Measurements from ENCODE around the gene ABRACL.

DNA sequence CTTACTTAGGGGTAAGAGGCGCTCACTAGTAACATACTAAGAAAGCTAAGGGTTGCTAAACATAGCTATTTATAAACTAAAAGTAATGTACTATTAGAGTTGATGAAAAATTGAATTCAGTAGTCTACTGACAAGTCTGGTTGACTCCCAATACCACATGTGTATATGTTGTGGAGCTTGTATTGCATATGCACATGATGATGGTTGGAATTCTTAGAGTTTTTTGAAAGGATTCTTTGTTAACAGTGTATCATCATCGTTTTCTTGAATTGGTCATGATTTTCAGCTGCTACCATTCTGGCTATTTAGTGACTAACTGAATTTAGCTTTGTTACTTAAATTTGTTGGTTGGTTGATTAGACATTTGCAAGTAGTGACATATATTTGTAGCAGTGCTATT is 27.2 kb downstream of the ABRACL start:
- TF ChIP-seq, protein P1, sequence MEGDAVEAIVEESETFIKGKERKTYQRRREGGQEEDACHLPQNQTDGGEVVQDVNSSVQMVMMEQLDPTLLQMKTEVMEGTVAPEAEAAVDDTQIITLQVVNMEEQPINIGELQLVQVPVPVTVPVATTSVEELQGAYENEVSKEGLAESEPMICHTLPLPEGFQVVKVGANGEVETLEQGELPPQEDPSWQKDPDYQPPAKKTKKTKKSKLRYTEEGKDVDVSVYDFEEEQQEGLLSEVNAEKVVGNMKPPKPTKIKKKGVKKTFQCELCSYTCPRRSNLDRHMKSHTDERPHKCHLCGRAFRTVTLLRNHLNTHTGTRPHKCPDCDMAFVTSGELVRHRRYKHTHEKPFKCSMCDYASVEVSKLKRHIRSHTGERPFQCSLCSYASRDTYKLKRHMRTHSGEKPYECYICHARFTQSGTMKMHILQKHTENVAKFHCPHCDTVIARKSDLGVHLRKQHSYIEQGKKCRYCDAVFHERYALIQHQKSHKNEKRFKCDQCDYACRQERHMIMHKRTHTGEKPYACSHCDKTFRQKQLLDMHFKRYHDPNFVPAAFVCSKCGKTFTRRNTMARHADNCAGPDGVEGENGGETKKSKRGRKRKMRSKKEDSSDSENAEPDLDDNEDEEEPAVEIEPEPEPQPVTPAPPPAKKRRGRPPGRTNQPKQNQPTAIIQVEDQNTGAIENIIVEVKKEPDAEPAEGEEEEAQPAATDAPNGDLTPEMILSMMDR (IDR thresholded peaks at IDR 0.05), result no peak
- TF ChIP-seq, protein P2, sequence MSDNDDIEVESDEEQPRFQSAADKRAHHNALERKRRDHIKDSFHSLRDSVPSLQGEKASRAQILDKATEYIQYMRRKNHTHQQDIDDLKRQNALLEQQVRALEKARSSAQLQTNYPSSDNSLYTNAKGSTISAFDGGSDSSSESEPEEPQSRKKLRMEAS (CRISPR knock-in tag; IDR thresholded peaks at IDR 0.05), result no peak
- TF ChIP-seq, protein P3, sequence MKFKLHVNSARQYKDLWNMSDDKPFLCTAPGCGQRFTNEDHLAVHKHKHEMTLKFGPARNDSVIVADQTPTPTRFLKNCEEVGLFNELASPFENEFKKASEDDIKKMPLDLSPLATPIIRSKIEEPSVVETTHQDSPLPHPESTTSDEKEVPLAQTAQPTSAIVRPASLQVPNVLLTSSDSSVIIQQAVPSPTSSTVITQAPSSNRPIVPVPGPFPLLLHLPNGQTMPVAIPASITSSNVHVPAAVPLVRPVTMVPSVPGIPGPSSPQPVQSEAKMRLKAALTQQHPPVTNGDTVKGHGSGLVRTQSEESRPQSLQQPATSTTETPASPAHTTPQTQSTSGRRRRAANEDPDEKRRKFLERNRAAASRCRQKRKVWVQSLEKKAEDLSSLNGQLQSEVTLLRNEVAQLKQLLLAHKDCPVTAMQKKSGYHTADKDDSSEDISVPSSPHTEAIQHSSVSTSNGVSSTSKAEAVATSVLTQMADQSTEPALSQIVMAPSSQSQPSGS (CRISPR knock-in tag; IDR thresholded peaks at IDR 0.05; ENCODE audit: borderline replicate concordance, low read depth), result no peak
- TF ChIP-seq, protein P4, sequence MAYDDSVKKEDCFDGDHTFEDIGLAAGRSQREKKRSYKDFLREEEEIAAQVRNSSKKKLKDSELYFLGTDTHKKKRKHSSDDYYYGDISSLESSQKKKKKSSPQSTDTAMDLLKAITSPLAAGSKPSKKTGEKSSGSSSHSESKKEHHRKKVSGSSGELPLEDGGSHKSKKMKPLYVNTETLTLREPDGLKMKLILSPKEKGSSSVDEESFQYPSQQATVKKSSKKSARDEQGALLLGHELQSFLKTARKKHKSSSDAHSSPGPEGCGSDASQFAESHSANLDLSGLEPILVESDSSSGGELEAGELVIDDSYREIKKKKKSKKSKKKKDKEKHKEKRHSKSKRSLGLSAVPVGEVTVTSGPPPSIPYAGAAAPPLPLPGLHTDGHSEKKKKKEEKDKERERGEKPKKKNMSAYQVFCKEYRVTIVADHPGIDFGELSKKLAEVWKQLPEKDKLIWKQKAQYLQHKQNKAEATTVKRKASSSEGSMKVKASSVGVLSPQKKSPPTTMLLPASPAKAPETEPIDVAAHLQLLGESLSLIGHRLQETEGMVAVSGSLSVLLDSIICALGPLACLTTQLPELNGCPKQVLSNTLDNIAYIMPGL (CRISPR knock-in tag; IDR thresholded peaks at IDR 0.05), result no peak
- TF ChIP-seq ZNF232 (CRISPR knock-in tag; IDR thresholded peaks at IDR 0.05) (no peak), ELF4 (CRISPR knock-in tag; IDR thresholded peaks at IDR 0.05; ENCODE audit: low read depth) (no peak), CBFB (CRISPR knock-in tag; IDR thresholded peaks at IDR 0.05; ENCODE audit: low read depth) (no peak), MYBL2 (CRISPR knock-in tag; IDR thresholded peaks at IDR 0.05) (no peak), TEAD4 (CRISPR knock-in tag; IDR thresholded peaks at IDR 0.05) (no peak), JUN (CRISPR knock-in tag; IDR thresholded peaks at IDR 0.05) (no peak)
- TF ChIP-seq, protein P5, sequence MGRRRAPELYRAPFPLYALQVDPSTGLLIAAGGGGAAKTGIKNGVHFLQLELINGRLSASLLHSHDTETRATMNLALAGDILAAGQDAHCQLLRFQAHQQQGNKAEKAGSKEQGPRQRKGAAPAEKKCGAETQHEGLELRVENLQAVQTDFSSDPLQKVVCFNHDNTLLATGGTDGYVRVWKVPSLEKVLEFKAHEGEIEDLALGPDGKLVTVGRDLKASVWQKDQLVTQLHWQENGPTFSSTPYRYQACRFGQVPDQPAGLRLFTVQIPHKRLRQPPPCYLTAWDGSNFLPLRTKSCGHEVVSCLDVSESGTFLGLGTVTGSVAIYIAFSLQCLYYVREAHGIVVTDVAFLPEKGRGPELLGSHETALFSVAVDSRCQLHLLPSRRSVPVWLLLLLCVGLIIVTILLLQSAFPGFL (CRISPR knock-in tag; IDR thresholded peaks at IDR 0.05; ENCODE audit: borderline replicate concordance), result no peak
- TF ChIP-seq, protein P6, sequence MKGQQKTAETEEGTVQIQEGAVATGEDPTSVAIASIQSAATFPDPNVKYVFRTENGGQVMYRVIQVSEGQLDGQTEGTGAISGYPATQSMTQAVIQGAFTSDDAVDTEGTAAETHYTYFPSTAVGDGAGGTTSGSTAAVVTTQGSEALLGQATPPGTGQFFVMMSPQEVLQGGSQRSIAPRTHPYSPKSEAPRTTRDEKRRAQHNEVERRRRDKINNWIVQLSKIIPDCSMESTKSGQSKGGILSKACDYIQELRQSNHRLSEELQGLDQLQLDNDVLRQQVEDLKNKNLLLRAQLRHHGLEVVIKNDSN (CRISPR knock-in tag; IDR thresholded peaks at IDR 0.05), result no peak

All from WTC11 (cell line).